Fibroblast of skin of right biceps (primary cell): ENCODE measurements around the gene NDUFS6.
"Not testable (repeated sequence)": the region's sequence is repeated elsewhere in the genome, so short reads cannot be mapped to it uniquely, and the experiment has no call there.

Source experiments
- DNase-seq: peaks from one replicate; pipeline ENCODE4 v3.0.0-alpha.2; 2013

NDUFS6 gene

GRCh38 chr5:1835431-1835830, 34.2 kb downstream of the NDUFS6 start:
- DNase-seq = no peak

- no peak for DNase-seq
Observed at GRCh38 chr5:1836176-1836890, 35.1 kb downstream of the NDUFS6 start.

GRCh38 chr5:1836891-1837880, 36.0 kb downstream of the NDUFS6 start:
- DNase-seq = no peak

GRCh38 chr5:1838013-1838412, 36.8 kb downstream of the NDUFS6 start:
- no peak for DNase-seq

- no peak for DNase-seq
Observed at GRCh38 chr5:1840071-1840547, 38.9 kb downstream of the NDUFS6 start.

- DNase-seq = no peak
Observed at GRCh38 chr5:1840741-1841521, 39.7 kb downstream of the NDUFS6 start.

GRCh38 chr5:1842004-1842819, 41.0 kb downstream of the NDUFS6 start:
- no peak for DNase-seq

- not testable (repeated sequence) for DNase-seq
Observed at GRCh38 chr5:1843761-1844160, 42.6 kb downstream of the NDUFS6 start.

- DNase-seq = no peak
Observed at GRCh38 chr5:1844708-1845436, 43.7 kb downstream of the NDUFS6 start.

GRCh38 chr5:1845696-1846095, 44.5 kb downstream of the NDUFS6 start:
- DNase-seq = no peak

GRCh38 chr5:1846583-1846982, 45.4 kb downstream of the NDUFS6 start:
- DNase-seq = no peak

- no peak for DNase-seq
Observed at GRCh38 chr5:1847056-1847455, 45.8 kb downstream of the NDUFS6 start.

- DNase-seq = no peak
Observed at GRCh38 chr5:1847611-1848010, 46.4 kb downstream of the NDUFS6 start.

GRCh38 chr5:1850324-1851154, 49.3 kb downstream of the NDUFS6 start:
- DNase-seq = no peak

- DNase-seq = no peak
Observed at GRCh38 chr5:1851290-1851934, 50.2 kb downstream of the NDUFS6 start.

- DNase-seq = no peak
Observed at GRCh38 chr5:1852324-1852947, 51.2 kb downstream of the NDUFS6 start.

- no peak for DNase-seq
Observed at GRCh38 chr5:1853531-1853930, 52.3 kb downstream of the NDUFS6 start.

- DNase-seq = no peak
Observed at GRCh38 chr5:1855075-1855474, 53.9 kb downstream of the NDUFS6 start.

- no peak for DNase-seq
Observed at GRCh38 chr5:1855596-1855995, 54.4 kb downstream of the NDUFS6 start.
